Subcutaneous adipose tissue (tissue), 4 donors: ENCODE measurements around the gene FBXO11. TPM values are rescaled to one million over a fixed set of nuclear protein-coding genes. Genes with fewer than 3 reads are reported as not detected.

Source experiments
- total RNA-seq, 4 donors: library from RNA; depleted of rRNA; stranded (reverse); fragments of >200 nt; gene quantifications; one replicate each; pipeline ENCODE4 v1.1.0, GENCODE V29; 2016
- TF ChIP-seq, protein P1 (sequence below): fragments of 450-650 bp; IDR thresholded peaks from one replicate; pipeline ENCODE4 v1.5.1; 2016; ENCODE audit warnings: low read depth, mild to moderate bottlenecking, control low read depth, antibody characterized with exemption, moderate library complexity

The FBXO11 gene
- 10 to 100 TPM; 66.3 to 90.7 (median 70.4) TPM for total RNA-seq

DNA sequence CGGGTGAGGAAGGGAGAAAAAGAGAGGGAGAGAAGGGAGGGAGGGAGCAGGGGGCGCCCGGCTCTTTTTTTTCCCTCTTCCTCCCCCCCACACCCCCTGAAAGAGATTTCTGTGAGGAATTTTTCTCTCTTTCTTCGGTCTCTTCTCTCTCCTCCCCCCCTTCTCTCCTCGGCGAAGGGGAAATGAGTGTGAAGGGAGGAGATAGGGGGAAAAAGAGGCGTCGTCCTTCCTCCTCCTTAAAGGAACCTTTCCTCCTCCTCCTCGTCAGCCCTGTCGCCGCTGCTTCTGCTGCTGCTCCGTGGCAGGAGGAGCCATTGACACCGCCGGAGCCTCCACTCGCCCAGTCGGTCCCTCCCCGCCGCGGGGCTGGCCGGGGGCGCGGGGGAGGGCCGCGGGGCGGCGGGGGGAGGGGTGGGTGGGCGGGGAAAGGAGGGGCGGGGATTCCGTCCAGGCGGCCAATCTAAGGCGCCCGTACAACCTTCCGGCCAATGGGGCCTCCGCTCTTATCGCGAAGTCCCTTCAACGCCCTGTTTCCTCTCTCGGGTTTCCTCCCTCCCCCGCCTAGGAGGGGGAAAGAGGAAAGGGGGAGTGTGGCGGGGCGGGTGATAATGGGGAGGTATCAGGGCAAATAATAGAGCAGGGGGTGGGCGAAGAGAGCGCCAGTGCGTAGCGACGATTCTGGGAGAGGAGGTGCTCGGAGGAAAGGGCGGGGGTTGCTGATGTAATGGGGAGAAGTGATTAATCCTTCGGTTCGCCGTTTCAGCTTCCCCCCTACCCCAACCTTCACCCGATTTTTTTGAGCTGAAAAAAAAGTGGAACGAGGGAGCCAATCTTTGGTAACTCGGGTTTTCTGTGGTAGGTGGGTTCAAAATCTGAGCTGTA is at the start of gene FBXO11:
FBXO11 (minus strand) TSS at position 342 of the 882 bp plus-strand sequence. CDS start 778 bp downstream, outside the sequence.
- TF ChIP-seq, protein P1, sequence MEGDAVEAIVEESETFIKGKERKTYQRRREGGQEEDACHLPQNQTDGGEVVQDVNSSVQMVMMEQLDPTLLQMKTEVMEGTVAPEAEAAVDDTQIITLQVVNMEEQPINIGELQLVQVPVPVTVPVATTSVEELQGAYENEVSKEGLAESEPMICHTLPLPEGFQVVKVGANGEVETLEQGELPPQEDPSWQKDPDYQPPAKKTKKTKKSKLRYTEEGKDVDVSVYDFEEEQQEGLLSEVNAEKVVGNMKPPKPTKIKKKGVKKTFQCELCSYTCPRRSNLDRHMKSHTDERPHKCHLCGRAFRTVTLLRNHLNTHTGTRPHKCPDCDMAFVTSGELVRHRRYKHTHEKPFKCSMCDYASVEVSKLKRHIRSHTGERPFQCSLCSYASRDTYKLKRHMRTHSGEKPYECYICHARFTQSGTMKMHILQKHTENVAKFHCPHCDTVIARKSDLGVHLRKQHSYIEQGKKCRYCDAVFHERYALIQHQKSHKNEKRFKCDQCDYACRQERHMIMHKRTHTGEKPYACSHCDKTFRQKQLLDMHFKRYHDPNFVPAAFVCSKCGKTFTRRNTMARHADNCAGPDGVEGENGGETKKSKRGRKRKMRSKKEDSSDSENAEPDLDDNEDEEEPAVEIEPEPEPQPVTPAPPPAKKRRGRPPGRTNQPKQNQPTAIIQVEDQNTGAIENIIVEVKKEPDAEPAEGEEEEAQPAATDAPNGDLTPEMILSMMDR = no peak

DNA sequence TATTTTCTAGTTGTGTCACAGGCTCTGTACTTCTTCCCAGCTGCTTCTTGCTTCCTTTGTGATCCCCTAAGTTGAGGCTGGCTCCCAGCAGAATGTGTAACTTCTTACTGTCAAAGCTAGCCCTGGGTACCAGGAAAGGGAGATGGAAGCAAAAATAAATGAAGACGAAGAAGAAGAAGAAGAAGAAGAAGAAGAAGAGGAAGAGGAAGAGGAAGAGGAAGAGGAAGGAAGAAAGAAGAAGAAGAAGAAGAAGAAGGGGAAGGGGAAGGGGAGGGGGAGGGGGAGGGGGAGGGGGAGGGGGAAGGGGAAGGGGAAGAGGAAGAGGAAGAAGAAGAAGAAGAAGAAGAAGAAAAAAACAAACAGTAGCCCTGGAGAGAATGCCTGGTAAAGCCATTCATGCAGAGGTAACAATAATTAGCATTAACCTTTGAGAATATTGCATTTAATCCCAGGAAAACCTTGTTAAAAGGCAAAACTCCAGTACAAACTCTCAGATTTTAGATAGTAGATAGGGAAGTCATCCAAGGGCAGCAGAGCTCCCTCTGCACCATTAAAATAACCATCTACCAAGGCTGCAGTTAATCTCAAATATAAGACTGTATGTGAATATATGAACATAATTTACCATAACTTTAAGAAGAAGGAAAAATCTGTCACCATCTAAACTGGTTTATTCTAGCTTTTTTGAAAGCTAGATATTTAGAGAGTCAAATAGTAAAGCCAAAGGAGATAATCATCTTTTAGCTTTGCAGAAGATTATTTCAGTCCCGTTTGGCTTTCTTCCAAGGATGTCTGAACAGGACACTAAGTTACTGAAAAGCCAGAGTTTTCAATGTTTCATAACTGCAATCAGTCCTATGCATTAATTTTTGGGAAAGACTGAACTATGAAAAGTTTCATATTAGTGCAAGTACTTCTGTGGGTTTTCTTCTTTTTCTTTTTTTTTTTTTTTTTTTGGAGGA is 44.3 kb upstream of the FBXO11 start:
- TF ChIP-seq, protein P1 = no peak

DNA sequence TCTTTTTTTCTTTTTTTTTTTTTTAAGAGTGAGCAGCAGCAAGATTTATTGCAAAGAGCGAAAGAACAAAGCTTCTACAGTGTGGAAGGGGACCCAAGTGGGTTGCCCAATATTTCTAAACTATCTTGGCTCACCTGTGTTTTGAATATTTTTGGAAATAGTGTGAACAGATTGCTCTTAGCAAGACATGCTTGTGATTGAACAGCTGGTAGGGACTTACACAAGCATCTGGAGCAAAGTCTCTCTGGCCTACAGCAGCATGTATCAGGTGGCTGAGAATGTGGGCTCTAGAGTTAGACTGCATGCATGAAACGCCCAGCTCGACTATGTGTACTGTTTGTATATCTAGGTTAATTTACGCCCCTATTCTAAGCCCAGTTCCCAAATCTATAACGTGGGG is 40.3 kb upstream of the FBXO11 start:
- TF ChIP-seq, protein P1 = no peak

DNA sequence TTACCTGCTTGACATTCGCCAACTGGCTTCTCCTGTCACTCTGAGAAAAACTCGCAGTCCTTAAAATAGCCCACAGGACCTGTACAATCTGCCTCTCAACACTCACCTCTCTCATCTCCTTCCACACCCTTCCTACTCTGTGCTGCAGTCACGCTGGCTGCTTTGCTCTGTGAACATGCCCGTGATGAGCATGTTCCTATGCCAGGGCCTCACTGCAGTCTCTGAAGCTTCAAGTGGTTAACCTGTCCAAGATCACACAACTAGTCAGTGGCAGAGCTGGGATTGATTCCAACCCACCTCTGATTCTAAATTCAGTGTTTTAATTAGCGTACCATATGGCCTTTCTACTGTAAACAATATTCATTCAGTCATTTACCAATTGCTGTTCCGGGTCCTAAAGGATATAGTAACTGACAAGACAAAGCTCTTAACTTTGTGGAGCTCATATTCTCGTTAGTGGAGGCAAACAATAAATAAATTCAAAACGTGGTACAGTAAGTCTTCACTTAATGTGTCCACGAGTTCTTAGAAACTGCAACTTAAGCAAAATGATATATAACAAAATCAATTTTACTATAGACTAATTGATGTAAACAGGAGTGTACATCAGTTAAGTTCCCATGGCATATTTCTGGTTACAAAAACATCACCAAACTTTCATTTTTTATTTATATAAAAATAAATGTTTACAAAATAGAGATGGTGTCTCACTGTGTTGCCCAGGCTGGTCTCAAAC is 38.9 kb upstream of the FBXO11 start:
- TF ChIP-seq, protein P1 = no peak

DNA sequence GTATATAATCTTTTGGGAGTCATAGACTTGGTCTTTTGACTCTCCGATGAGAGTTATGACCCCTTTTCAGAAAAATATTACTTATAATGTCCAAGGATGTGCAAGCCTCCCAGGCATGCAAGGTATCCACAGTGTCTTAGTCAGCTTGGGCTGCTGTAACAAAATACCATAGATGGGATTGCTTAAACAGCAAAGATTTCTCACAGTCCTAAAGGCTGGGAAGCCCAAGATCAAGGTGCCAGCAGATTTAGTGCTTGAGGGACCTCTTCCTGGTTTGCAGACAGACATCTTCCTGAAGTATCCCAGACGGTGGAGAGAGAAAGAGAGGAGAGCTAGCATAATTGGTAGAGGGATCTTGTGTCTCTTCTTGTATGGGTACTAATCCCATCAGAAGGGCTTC is 35.6 kb upstream of the FBXO11 start:
- TF ChIP-seq, protein P1 = no peak

DNA sequence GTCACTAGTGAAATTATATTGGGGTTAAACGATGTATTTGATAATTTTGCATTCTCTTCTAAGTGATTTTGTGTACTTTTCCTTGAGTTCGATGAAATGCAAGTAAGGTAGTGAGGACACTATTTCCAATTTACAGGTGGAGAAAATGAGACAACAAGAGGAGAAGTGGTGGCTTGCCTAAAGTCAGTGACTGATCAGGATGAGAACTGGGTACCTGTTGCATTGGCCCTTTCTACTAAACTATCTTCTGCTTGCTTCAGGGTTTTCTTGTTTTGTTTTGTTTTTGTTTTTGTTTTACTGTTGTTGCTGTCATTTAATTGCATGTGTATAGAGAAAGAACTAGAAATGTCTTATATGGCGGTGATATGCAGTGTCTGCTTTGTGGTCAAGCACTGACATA is 31.4 kb upstream of the FBXO11 start:
- TF ChIP-seq, protein P1 = no peak
